ENCODE data around the gene SP100.
"Not testable (repeated sequence)": the region's sequence is repeated elsewhere in the genome, so short reads cannot be mapped to it uniquely, and the experiment has no call there.

The SP100 gene

DNA sequence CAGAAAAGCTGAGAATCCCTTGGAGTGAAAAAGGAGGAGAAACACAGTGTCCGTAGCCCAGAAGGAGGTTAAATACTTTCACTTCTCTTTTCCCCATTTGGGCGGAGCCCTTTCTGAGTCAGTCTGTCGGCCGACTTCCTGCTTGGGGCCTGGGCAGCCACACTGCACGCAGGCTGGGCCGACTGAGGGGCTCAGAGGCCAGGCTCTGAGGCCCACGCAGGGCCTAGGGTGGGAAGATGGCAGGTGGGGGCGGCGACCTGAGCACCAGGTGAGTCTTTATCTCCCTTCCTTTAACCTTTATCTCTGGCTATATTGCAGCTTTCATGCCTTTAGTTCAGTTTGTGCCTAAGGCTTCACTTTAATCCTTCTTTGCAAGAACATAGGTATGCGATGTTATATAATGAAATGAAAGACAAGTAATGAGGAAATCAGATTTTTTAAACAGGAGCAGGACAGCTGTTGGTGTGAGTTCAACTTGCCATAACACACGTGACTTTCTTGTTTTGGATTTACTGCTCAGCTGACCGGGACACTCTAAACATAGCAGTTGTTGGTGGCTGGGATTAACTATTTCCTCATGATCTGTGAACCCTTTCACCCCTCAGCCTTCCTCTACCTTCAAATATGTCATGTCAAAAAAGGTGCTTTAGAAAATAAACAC is at the start of gene SP100:
TSS of gene SP100 (plus strand) at position 141 of the 661 bp plus-strand sequence. CDS start at position 237, 96 bp downstream.
- DNase-seq (ENCODE audit: low read depth in 2 of 2), result peak; percentile 52 to 54

DNA sequence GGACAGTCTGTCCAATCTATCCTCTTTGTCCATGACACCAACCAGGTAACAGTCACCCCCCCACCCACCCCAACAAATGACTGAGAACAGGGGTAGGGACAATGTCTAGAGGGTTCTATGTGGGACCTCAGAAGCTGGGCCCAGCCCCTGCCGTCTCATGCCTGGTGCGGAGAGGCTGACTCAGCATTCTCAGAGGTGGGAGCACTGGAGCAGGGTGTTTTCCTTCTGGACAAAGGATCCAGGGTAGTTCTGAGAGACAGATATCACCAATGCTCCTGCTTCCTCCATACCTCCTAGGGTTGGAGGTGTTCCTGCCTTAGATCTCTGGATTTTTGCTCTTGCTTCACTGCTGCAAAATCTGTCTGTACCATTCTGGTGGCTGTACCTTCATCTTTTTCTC is 33.9 kb upstream of the SP100 start:
- no peak for DNase-seq (ENCODE audit: low read depth in 2 of 2)

DNA sequence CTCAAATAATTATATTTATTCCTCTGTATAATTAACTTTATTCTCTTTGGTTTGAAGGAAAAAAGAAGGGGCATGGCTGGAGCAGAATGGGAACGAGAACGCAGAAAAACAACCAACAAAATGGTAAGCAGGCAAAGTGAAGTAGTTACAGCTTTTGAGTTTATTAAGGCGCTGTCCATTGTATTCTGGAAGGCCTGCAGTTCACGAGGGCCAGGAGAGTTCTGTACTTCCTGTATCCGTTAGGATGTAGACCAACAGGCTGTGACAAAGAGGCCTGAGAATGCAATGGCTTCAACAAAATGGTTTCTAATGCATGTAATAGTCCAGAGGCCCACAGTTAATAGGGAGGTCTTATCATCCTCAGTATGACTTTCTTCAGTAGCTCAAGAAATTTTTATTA is 32.5 kb upstream of the SP100 start:
- DNase-seq (ENCODE audit: low read depth in 2 of 2), result no peak

DNA sequence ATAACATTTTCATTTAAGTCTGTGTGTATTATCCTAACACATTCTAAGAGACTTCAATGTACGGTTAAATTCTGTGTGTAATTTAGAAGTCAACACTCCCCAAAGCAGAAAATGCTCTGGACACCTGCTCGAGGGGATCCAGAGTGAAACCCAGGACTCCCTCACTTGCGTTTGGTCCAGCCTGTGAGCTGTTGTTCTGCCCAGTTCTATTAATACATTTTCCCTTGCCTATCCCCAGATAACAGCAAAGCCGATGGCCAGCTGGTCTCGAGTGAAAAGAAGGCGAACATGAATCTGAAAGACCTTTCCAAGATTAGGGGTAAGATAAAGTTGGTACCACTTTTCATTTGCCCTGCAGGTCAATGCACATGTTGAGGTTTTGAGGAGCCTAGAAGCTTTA is 31.0 kb upstream of the SP100 start:
- DNase-seq (ENCODE audit: low read depth in 2 of 2), result no peak

DNA sequence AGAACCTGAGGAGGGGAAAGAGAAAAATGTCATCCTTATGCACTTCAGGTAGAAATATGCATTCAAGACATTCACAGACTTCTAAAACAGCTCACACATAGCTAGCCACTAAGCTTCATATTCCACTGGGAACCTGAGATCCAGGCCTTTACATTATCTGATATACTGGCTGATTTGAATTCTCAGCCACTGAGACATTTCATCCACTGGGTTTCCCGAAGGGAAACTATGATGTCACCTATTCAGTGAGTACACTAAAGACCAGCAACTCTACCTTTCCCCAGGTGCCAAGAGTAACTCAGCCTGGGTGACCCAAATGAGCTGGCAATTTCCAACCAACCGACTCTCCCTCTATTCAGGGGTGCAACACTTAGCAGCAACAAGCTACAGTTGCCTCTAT is 21.7 kb upstream of the SP100 start:
- DNase-seq (ENCODE audit: low read depth in 2 of 2), result no peak

DNA sequence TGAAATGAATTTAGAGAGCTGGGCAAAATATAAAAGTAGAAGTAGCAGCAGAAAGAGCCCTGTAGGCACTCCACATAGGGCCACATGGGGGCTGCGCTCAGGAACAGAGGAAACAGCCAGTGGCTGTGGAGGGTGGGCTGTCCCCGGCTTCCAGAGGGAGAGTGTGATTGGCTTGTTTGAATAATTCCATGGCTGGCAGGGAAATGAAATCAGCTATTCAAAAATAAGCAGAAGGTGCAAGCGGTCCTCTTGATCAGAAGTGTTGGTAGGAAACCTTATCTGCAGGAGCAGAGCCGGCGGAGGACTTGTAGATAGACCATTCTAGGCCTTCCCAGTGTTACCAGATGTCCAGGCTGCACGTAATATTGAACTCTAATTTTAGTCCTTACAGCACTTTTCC is 17.3 kb upstream of the SP100 start:
- not testable (repeated sequence) for DNase-seq (ENCODE audit: low read depth in 2 of 2)

DNA sequence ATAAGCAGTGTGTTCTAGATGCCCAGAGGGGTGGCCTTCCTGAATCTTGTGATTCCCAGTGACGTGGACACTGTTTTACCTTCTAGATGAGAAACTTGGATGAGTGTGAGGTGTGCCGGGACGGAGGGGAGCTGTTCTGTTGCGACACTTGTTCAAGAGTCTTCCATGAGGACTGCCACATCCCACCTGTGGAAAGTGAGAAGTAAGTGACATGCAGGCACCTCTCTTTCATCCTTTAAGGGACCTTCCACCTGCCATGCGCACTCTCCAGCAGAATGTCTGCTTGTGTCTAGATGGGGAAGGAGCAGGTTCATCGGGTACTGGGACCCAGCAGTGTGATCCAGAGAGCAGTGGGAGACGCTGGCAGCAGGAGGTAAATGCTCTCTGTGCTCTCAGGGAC is 16.0 kb upstream of the SP100 start:
- no peak for DNase-seq (ENCODE audit: low read depth in 2 of 2)

DNA sequence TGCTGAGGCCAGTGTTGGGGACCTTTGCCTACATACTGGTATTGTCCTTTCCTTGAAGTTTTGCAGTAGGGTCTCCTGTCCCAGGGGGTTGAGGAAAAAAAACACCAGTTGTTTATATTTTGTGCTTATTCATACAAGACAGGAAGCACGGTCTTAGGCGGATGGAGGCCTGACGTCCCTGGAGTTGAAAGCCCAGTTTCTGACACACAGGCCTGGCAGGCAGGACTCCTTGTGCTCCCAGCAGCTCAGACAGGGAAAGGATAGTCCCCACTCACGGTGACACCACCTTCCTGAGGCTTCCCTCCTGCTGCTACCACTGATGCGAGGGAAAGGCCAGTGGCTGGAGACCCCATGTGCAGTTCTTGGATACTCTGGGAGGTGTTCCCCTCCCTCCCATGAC is 15.5 kb upstream of the SP100 start:
- DNase-seq (ENCODE audit: low read depth in 2 of 2), result no peak

DNA sequence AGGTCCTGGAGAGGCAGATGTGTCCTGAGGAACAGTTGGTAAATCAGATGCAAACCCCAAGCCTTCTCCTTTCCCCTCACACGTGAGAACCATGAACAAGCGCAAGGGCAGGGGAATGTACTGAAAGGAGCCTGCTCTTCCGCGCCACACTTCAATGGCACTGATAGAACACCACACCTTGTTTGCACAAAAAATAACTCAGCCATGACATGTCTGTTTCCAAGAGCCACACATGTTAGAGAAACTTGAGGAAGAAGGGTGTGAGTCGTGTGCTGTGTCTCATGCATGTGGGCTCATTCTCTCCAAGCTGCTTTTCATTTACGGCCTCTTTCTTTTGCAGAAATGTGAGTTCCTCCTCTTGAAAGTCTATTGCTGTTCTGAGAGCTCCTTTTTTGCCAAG is 15.0 kb upstream of the SP100 start:
- DNase-seq (ENCODE audit: low read depth in 2 of 2), result not testable (repeated sequence)

DNA sequence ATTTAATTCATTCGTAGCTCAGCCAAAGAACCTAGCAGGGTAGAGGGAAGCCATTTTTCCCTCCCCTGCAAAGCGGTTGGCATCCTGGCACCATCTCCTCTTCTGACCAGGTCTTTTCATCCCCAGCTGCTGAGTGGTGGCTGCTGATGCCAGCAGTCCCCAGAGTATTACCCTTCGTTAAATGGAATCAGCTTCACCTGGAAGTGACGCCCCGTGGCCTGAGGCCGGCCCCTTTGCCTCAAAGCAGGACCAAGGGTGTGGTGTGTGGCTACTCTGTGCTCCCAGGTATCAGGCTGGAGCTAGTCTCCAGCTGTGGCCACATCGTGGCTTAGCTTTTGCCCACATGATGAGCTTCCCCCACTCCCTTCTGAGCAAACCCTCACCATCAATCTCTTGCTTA is 12.3 kb upstream of the SP100 start:
- DNase-seq (ENCODE audit: low read depth in 2 of 2), result no peak

DNA sequence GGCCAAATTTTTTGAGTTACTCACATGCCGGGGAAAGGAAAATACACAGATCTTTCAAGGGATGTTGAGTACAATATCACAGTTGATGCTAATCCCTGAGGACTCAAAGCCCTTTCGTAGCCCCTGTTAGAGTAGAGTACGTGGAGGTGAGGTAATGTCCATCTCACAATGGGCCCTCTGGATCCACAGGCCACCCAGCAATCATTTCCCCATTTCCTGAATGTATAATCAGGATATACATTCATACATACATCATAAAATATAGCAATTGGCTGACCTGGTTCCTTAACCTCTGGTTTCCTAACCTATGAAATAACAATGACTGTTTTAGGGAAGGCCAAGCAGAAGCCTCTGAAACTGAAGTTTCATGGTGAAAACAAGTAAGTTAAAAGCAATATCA is 10.2 kb upstream of the SP100 start:
- DNase-seq (ENCODE audit: low read depth in 2 of 2), result no peak

DNA sequence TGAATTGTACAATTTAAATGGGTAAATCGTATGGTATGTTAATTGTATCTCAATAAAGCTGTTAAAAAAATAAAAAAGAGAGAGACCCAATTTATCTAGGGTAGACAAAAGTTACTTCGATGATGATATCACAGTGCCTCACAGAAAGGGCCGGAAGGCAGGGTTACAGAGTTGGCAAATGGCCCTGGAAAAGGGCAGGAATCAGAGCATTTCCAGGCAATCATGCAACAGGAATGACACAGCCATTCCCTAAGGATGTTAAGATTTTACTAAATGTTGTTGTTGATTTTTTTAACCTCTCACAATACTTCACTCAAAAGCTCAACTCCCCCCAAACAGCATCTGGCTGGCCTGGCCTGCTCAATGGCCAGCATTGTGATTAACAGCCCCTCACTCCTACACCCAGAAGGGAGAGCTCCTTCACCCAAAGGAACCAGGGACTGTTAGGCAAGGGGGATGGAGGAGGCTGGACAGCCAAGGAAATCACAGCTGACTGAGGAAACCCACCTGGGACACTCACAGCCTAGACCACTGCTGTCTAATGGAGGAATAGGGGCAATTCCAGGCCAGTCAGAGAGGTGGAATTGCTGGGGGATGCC is 7.7 kb upstream of the SP100 start:
- no peak for DNase-seq (ENCODE audit: low read depth in 2 of 2)

DNA sequence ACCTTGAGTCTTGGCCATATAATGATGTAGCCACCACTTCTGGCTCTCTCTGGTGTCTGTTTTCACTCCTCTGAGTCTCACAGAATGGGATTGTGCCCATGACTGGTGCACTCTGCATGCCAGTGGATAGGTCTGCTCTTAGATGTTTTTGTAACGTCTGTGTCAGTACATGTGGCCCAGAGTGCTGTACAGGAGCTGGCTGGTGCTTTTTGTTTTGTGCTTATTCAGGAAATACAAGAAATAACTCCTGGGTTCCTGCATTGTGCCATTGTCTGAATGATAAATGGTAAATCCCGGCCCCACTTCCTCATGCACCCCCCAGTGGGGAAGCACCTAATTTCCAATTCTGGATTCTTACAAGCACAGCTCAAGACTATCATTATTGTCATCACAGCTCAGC is 6.7 kb upstream of the SP100 start:
- DNase-seq (ENCODE audit: low read depth in 2 of 2), result not testable (repeated sequence)

DNA sequence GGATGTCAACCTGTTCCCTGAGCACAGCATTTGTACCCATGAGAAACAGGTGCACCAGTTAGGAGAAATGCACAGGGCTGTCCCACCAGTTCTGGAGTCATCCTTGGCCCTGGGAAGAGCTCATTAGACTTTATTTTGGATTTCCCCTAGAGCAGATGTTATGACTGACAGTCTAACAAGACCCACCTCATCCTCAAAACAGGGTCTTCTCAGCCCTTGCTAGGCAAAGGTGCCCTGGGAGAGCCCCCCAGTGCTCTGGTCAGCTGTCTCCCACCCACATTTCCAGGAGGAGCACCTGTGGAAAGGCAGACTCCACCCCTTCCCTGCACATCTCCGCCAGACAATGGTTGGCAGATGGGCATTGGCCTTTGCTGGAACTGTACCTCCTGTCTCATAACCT is 5.7 kb upstream of the SP100 start:
- DNase-seq (ENCODE audit: low read depth in 2 of 2), result no peak

DNA sequence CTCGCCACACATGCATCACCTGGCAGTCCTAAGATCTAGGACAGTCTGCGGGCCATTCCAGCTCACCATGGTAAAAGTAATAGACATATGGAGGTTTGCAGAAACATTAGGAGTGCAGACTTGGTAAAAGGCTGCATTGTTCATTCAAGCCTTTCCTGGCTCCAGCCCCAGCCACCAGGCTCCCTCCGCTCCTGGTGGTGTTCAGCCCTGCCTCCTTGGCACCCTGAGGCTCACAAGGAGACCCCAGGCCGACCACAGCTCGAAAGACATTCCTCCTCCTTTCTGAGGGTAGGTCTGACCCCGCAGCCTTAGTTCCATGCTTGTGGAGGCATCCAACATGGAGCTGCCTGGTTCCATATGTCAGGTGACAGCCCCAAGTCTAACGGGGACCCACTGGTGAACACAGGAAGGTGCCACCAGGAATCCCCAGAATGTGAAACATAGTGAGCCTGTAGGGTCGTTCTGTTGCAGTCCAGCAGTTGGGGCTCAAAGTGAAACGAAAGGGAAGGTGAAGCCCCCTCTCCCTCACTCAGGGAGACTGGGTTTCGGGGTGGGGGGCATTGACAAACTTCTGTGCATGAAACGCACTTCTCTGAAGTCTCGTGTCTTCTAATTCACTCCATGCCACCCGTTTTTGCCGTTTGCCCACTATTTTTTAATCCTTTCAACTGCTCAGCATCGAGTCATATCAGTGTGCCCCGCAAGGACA is 5.0 kb upstream of the SP100 start:
- no peak for DNase-seq (ENCODE audit: low read depth in 2 of 2)

DNA sequence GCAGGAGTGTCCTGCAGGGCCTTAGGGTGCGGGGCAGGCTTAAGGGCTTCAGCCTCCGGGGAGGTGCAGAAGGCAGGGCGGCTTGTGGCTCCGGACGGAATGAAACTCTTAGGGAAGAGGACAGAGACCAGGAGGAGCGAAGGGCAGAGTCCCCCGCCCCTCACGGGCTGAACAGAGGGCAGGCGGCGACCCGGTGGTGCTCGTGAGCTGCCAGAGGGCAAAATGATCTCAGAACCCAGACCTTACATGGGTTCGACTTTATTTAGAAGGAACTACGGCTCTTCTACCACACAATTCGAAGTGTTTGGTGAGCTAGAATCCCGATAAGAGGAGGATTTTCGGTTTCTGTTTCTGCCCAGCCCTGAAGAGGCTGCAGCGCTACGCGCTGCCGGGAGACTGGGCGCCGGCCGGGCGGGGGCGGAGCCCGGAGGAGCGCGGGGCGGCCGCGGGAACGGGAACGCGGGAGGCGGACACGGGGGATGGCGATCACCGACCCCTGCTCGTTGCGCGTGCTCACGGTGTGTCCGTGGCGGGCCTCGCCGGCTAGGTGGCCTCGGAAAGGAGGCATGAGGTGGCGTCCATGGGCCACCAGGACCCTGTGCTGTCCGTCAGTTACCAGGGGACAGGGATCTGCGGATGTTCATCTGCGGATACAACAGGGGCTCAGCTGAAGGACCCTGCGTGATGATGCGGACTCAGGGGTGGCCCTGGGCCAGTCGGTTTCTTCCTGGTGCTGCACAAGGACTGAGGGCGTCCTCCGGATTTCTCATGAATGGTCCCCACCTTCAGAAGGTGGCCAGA is 4.2 kb upstream of the SP100 start:
- peak; percentile 32 to 43 for DNase-seq (ENCODE audit: low read depth in 2 of 2)

DNA sequence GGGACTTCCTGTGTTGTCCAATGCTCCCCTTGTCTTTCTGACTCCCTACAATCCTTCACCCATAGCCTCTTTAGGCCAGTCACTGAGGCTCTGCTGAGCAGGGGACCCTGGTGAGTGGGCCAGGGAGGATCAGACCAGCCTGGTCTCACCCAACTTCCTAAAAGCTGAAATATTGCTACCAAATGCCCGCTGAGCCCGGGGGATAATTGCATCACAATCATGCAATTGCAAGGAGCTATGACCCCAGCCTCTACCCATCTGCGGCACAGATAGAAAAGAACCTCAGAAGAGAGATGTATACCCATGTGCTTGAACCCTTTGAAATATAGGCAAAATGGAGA is 3.7 kb upstream of the SP100 start:
- no peak for DNase-seq (ENCODE audit: low read depth in 2 of 2)

DNA sequence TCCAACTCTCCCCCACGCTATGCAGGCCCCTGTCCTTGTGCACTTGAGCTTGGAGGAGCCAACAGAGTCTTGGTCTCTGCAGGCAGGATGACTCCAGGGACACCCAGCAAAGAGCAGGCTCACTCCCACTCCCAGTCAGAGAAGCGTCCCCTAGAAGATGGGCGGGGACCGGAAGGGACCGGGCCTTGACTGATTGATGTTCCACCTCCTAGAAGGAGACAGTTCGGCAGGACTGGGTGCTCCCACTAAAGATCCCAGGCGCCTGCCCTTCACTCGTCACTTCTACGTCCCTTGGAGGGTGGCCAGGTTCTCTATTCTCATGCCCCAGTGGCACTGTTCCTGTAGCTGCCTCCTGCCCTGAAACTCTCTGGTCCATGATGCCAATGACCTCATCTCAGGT is 3.2 kb upstream of the SP100 start:
- DNase-seq (ENCODE audit: low read depth in 2 of 2), result no peak

DNA sequence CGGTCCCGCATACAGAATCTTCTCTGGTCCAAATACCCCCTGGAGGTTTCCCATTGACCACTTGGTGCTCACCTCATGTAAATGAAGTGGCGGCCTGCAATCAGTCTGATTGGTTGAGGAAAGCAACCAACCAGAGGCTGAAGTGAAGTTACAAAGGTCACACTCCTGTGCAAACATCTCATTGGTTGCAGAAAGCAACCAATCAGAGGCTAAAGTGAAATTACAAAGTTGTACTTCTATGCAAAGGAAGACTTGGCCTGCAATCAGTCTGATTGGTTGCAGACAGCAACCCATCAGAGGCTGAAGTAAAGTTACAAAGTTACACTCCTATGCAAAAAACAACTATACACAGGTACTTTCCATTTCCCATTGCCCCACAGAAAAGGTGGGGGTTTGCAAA is 2.5 kb upstream of the SP100 start:
- no peak for DNase-seq (ENCODE audit: low read depth in 2 of 2)

DNA sequence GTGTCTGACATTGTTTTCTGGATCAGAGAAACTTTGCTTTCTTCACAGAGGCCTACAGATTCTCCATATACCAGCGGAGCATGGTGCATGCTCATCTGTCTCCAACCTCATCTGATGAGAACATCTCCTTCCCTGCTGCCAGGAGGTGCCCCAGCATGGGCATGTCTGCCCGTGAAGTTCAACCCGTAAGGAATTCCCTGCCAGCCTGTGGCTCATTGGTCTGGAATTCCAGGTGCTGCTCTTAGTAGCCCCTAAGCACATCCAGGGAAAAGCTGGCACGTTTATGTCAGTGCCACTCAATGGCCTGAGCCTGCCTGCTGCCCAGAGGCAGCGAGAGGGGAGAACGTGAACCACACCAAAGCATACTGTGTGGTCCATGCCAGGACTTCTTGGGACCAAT is 1.7 kb upstream of the SP100 start:
- no peak for DNase-seq (ENCODE audit: low read depth in 2 of 2)

DNA sequence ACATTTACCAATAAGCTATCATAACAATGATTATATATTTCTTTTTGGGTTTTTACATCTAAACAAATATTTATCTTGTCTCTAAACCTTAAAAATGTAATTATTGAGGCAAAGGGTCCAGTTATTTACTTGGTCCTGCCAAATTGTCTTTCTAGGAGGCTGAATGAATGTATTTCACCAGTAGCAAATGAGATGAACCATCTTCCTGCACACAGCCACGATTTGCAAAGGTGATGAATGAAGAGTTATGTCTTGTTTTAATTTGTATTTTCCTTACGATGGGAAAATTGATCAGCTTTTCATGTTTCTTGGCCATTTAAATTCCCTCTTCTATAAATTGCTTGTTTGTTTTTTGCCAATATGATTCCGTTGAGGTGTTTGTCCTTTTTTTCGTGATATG is 1.4 kb downstream of the SP100 start:
- DNase-seq (ENCODE audit: low read depth in 2 of 2), result no peak

DNA sequence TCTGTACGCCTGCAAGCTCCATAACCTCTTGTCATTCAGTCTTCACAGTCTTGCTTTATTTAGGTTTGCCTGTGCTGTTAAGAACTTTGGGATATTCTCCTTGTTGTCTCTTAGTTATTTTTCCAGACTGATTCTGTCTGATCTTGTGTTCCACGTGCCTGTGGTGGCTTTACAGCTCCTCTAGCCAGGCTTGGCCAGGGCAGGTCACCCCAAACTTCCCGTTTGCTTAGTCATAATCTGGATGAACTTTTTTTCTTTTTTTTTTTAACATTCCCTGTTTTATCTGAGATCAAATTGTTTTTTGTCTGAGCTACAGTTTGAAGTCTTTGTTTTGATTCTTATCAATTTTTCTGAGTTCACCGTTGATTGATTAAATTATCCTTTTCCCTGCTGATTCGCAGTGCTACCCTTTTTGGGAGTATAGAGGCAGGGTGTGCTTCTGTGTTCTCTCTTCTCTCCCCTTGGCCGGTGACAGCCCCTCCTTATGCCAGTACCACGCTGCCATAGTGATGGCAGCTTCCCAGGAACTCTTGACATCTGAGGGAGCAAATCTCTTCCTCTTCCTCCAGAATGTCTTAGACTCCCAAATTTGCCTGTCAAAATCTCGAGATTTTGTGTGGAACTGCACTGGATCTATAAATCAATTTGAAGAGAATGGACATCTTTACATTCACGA is 2.5 kb downstream of the SP100 start:
- DNase-seq (ENCODE audit: low read depth in 2 of 2), result no peak
